ENCODE data around the gene MDC1. TPM values are rescaled to one million over a fixed set of nuclear protein-coding genes. Genes with fewer than 3 reads are reported as not detected.

Gene MDC1
- total RNA-seq, 1 experiment from 2014 or later = 95.9 TPM

GRCh38 chr6:30761791-30762429 lies 44.8 kb upstream of the MDC1 start (continued):
- TF ChIP-seq PRDM15 (CRISPR knock-in tag; IDR thresholded peaks at IDR 0.05) (no peak), ZNF423 (CRISPR knock-in tag; IDR thresholded peaks at IDR 0.05) (no peak)

GRCh38 chr6:30760549-30760948 lies 43.5 kb upstream of the MDC1 start:
- TF ChIP-seq CREM (CRISPR knock-in tag; IDR thresholded peaks at IDR 0.05) = no peak
- no peak for TF ChIP-seq ZNF263 (CRISPR knock-in tag; IDR thresholded peaks at IDR 0.05; ENCODE audit: low read depth)
- TF ChIP-seq CREB1 (CRISPR knock-in tag; IDR thresholded peaks at IDR 0.05) = no peak
- TF ChIP-seq PRRX2 (CRISPR knock-in tag; IDR thresholded peaks at IDR 0.05) = no peak
- no peak for TF ChIP-seq FOXP1 (CRISPR knock-in tag; IDR thresholded peaks at IDR 0.05; ENCODE audit: borderline replicate concordance)
- TF ChIP-seq TEAD4 (CRISPR knock-in tag; IDR thresholded peaks at IDR 0.05) = no peak
- no peak for TF ChIP-seq GRHL2 (CRISPR knock-in tag; IDR thresholded peaks at IDR 0.05; ENCODE audit: insufficient replicate concordance, severe bottlenecking)
- no peak for TF ChIP-seq ZSCAN18 (CRISPR knock-in tag; IDR thresholded peaks at IDR 0.05)
- TF ChIP-seq TEAD1 (CRISPR knock-in tag; IDR thresholded peaks at IDR 0.05) = no peak
- TF ChIP-seq ZNF121 (CRISPR knock-in tag; IDR thresholded peaks at IDR 0.05) = no peak
- no peak for TF ChIP-seq MAX (CRISPR knock-in tag; IDR thresholded peaks at IDR 0.05)
- no peak for TF ChIP-seq NR2C2 (CRISPR knock-in tag; IDR thresholded peaks at IDR 0.05)
- no peak for TF ChIP-seq HMGA2 (CRISPR knock-in tag; IDR thresholded peaks at IDR 0.05)
- TF ChIP-seq NFATC4 (CRISPR knock-in tag; IDR thresholded peaks at IDR 0.05) = no peak
- no peak for TF ChIP-seq GABPB1 (CRISPR knock-in tag; IDR thresholded peaks at IDR 0.05)
- TF ChIP-seq ELF4 (CRISPR knock-in tag; IDR thresholded peaks at IDR 0.05; ENCODE audit: low read depth) = no peak
- no peak for TF ChIP-seq FOXJ3 (CRISPR knock-in tag; IDR thresholded peaks at IDR 0.05; ENCODE audit: borderline replicate concordance)
- DNase-seq (ENCODE audit: low spot score) = no peak
- ChIA-PET POLR2A (no interaction called here), CTCF (interaction anchor here (0.7 to 1.3 kb wide), 3 partner anchors 30 to 147 kb away, joined by 3 to 4 read pairs (median 4); partner anchors contain the start of genes GTF2H4 and MDC1)
- H3K9me3 Mint-ChIP-seq = peaks cover 7% of the 10 kb centered on the region; the same call in 1 of the 2 replicates
- H3K27ac Mint-ChIP-seq = peak overlapping the region; percentile 26; the same call in 1 of the 2 replicates
- no peak for ATAC-seq
- peaks cover 43% of the 10 kb centered on the region for H3K4me1 Mint-ChIP-seq
- H3K36me3 Mint-ChIP-seq = peaks cover 4% of the 10 kb centered on the region; the same call in 1 of the 2 replicates
- H3K27me3 Mint-ChIP-seq (ENCODE audit: low read depth) = no peaks in the 10 kb centered on the region
- H3K4me3 Mint-ChIP-seq = no peak overlapping the region

- POLR2A ChIA-PET = no interaction called here
- CTCF ChIA-PET = interaction anchor here (0.7 kb wide), 1 partner anchor 320 kb away, joined by 3 read pairs; no protein-coding TSS in a partner anchor
- Mint-ChIP-seq H3K4me1 (peaks cover 36% of the 10 kb centered on the region), H3K9me3 (peaks cover 7% of the 10 kb centered on the region; the same call in 1 of the 2 replicates), H3K27ac (no peak overlapping the region), H3K27me3 (ENCODE audit: low read depth) (no peaks in the 10 kb centered on the region), H3K4me3 (no peak overlapping the region), H3K36me3 (peaks cover 4% of the 10 kb centered on the region; the same call in 1 of the 2 replicates)
- no peak for DNase-seq (ENCODE audit: low spot score)
- ATAC-seq = no peak
- TF ChIP-seq PREB (CRISPR knock-in tag; IDR thresholded peaks at IDR 0.05; ENCODE audit: borderline replicate concordance) = 0 out of 2 replicates have a peak, but pooled peaks have one; percentile 50
- TF ChIP-seq ESRRA (CRISPR knock-in tag; IDR thresholded peaks at IDR 0.05; ENCODE audit: borderline replicate concordance) = no peak
Observed at GRCh38 chr6:30759575-30760239, 42.6 kb upstream of the MDC1 start.
